ENCODE measurements around the gene TMEM145. TPM values are rescaled to one million over a fixed set of nuclear protein-coding genes. Genes with fewer than 3 reads are reported as not detected.
"Not testable (repeated sequence)": the region's sequence is repeated elsewhere in the genome, so short reads cannot be mapped to it uniquely, and the experiment has no call there.

TMEM145 gene
- total RNA-seq: under 1 TPM; 0.21 to 0.32 TPM
- 1 to 10 TPM in 4 of 6 donors, under 1 TPM in 2; 0.50 to 1.6 (median 1.1) TPM for polyA plus RNA-seq (ENCODE audit: insufficient read length in 6 of 6)
- long read RNA-seq, donor 1: 0 reads
- long read RNA-seq, donor 2: 0 reads
- long read RNA-seq, donor 3: 0 reads
- long read RNA-seq, donor 4: 0 reads
- long read RNA-seq, donor 5: 0 reads
- long read RNA-seq, donor 6: 0 reads
- long read RNA-seq, donor 7: 0 reads
- long read RNA-seq, donor 8: 0 reads
- long read RNA-seq, donor 9: 0 reads
- long read RNA-seq, donor 10: 0 reads
- long read RNA-seq, donor 11: 0 reads
- long read RNA-seq, donor 12: 0 reads

DNA sequence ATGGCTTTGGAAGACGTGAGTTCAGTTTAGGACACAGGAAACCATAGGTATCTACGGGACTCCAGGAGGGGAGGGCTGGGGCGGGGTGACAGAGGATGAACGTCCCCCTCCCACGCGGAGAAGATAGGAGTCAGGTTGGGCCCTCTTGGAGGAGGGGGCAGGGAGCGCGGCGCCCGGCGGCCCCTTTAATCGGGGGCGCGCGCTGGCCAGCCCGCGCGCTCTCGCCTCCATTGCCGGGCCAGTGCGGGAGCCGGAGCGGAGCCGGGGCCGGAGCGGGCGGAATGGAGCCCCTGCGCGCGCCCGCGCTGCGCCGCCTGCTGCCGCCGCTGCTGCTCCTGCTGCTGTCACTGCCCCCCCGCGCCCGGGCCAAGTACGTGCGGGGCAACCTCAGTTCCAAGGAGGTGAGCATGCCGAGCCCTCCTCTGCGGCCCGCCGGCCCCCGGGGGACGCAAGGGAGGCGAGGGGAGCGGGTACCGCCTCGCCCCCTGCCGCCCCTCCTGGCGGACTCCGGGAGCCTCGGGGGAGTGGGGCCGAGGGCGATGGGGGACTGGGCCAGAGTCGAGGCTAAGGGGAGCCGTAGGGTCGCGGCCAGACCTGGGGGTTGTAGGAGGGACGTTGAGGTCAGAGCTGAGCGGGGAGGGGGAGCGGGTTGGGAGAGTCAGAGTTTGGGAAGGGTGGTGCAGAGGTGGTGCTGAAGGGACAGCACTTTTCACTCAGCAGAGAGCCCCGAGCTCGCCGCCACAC is at the start of gene TMEM145:
Gene TMEM145, plus strand, starts transcription at position 214 of the 744 bp plus-strand sequence. Its CDS starts 68 bp downstream, at position 282.
- ATAC-seq (peak; percentile 86), DNase-seq (peak in 1 of 4 donors; percentile 58)
- Histone ChIP-seq H3K4me3 (peak within 1 kb of the TSS in 1 of 2 donors; percentile 35), H3K36me3 (no peaks in the 10 kb centered on the region), H3K27ac (no peak within 1 kb of the TSS), H3K4me1 (peaks cover 9 to 21% of the 10 kb centered on the region in 2 donors), H3K9me3 (no peaks in the 10 kb centered on the region), H3K27me3 (peaks cover 9 to 48% of the 10 kb centered on the region in 2 donors)
- TF ChIP-seq, protein P1, sequence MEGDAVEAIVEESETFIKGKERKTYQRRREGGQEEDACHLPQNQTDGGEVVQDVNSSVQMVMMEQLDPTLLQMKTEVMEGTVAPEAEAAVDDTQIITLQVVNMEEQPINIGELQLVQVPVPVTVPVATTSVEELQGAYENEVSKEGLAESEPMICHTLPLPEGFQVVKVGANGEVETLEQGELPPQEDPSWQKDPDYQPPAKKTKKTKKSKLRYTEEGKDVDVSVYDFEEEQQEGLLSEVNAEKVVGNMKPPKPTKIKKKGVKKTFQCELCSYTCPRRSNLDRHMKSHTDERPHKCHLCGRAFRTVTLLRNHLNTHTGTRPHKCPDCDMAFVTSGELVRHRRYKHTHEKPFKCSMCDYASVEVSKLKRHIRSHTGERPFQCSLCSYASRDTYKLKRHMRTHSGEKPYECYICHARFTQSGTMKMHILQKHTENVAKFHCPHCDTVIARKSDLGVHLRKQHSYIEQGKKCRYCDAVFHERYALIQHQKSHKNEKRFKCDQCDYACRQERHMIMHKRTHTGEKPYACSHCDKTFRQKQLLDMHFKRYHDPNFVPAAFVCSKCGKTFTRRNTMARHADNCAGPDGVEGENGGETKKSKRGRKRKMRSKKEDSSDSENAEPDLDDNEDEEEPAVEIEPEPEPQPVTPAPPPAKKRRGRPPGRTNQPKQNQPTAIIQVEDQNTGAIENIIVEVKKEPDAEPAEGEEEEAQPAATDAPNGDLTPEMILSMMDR (IDR thresholded peaks at IDR 0.05): no peak
- intact Hi-C loops (cut with DNase I): loop anchor here in 1 of 2 donors (10.0 kb wide), 1 partner anchor 178 kb away; the partner anchor contains the start of gene POU2F2

DNA sequence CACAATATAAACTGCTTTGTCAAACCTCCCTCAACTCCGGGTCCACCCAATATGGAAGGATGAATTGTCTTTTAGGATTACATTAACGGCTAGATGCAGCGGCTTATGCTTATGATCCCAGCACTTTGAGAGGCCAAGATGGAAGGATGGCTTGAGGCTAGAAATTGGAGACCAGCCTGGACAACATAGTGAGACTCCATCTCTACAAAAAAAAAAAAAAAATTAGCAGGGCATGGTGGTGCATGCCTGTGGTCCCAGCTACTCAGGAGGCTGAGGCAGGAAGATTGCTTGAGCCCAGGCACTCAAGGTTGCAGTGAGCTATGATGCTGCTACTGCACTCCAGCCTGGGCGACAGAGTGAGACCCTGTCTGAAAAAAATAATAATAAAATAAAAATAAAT is 47.0 kb upstream of the TMEM145 start:
- H3K27ac ChIP-seq; H3K4me3 ChIP-seq; DNase-seq; intact Hi-C loops (cut with DNase I); H3K36me3 ChIP-seq; ATAC-seq; H3K27me3 ChIP-seq; H3K9me3 ChIP-seq: not testable (repeated sequence)
- H3K4me1 ChIP-seq: peaks cover 6 to 23% of the 10 kb centered on the region in 2 donors

DNA sequence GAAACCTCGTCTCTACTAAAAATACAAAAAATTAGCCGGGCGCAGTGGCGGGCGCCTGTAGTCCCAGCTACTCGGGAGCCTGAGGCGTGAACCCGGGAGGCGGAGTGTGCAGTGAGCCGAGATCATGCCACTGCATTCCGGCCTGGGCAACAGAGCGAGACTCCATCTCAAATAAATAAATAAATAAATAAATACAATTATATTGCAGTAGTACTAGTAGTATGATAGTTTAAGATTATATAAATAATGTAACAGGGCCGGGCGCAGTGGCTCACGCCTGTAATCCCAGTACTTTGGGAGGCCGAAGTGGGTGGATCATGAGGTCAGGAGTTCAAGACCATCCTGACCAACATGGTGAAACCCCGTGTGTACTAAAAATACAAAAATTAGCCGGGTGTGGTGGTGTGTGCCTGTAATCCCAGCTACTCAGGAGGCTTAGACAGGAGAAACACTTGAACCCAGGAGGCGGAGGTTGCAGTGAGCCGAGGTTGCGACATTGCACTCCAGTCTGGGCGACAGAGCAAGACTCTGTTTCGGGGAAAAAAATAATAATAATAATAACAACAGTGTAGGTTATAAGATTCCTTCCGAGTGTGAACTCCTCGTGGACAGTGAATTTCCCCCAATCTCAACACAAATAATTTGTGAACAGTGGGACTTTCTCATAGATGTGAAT is 46.0 kb upstream of the TMEM145 start:
- H3K27me3 ChIP-seq; ATAC-seq; intact Hi-C loops (cut with DNase I); H3K36me3 ChIP-seq; H3K4me3 ChIP-seq; DNase-seq; H3K9me3 ChIP-seq: not testable (repeated sequence)
- Histone ChIP-seq H3K27ac (peak overlapping the region in 1 of 2 donors; percentile 96), H3K4me1 (peaks cover 7 to 33% of the 10 kb centered on the region in 2 donors)

DNA sequence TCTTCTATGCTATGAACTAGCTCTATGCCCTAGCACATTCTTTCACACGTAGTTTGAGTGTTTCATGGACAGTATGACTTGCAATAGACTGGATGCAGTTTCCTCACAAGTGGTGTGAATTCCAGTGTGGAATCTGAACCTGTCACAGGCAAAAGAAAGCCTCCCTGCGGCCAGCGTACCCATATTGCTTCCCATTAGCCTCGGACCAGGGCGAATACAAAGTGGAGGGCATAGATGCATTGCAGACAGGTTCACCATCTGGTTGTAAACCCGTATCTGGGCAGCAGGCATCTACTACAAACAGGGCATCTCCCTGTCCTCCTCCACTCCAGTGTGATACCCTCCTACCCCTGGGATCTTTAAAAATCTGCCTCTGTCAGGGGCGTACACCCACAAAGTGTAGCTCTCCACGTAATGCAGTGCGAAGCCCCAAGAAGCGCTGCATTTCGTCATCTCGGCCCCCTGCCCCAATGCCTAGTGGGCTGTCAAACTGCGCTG is 45.4 kb upstream of the TMEM145 start:
- H3K4me1 ChIP-seq: peaks cover 7 to 35% of the 10 kb centered on the region in 2 donors
- intact Hi-C loops (cut with DNase I): no loop called here
- DNase-seq: peak in 1 of 4 donors; percentile 32
- TF ChIP-seq, protein P1 (IDR thresholded peaks at IDR 0.05): no peak
- peak overlapping the region; percentile 94 to 96 for H3K27ac ChIP-seq
- H3K9me3 ChIP-seq: no peaks in the 10 kb centered on the region
- ATAC-seq: no peak
- H3K4me3 ChIP-seq: peak overlapping the region; percentile 35 to 60
- H3K36me3 ChIP-seq: peaks cover 0 to 11% of the 10 kb centered on the region in 2 donors
- no peaks in the 10 kb centered on the region for H3K27me3 ChIP-seq

DNA sequence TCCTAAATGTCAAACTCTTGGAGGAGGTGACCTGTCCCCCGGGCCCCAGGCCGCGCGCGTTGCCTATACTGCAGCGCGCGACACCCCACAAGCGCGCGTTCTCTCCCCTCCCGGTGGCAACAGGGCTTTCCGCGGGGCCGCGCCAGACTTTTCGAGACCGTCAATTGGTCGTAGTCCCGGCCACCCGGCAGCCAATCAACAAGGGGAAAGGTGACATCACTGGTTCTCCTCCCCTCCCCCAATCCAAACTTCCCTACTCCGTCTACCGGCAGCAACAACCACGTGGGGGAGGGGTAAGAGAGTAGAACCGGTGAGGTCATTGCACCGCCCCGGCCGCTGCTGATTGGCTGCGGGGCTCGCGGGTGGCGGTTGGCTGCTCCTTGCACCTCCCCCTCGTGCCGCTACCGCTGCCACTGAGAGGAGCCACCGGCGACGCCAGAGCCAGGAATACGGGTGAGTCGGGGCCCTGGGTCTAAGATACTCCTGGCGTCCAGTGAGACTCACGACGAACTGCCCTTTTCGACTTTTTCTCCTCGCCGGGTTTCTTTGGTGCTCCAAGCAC is 44.9 kb upstream of the TMEM145 start:
- H3K4me3 ChIP-seq: peak overlapping the region; percentile 46 to 60
- no peaks in the 10 kb centered on the region for H3K27me3 ChIP-seq
- intact Hi-C loops (cut with DNase I): no loop called here
- DNase-seq (peak; percentile 96 to 100 (median 100)), ATAC-seq (peak; percentile 82)
- TF ChIP-seq, protein P1 (IDR thresholded peaks at IDR 0.05): no peak
- peaks cover 0 to 16% of the 10 kb centered on the region in 2 donors for H3K36me3 ChIP-seq
- peak overlapping the region; percentile 94 to 96 for H3K27ac ChIP-seq
- H3K9me3 ChIP-seq: no peaks in the 10 kb centered on the region
- peaks cover 7 to 35% of the 10 kb centered on the region in 2 donors for H3K4me1 ChIP-seq
